Subcutaneous adipose tissue (tissue), 4 donors: ENCODE measurements around the gene NUDT17. TPM values are rescaled to one million over a fixed set of nuclear protein-coding genes. Genes with fewer than 3 reads are reported as not detected.

Source experiments
- total RNA-seq, 4 donors: library from RNA; depleted of rRNA; stranded (reverse); fragments of >200 nt; gene quantifications; one replicate each; pipeline ENCODE4 v1.1.0, GENCODE V29; 2016
- TF ChIP-seq, protein P1 (sequence below): fragments of 450-650 bp; IDR thresholded peaks from one replicate; pipeline ENCODE4 v1.5.1; 2016; ENCODE audit warnings: low read depth, mild to moderate bottlenecking, control low read depth, antibody characterized with exemption, moderate library complexity

Gene NUDT17, protein sequence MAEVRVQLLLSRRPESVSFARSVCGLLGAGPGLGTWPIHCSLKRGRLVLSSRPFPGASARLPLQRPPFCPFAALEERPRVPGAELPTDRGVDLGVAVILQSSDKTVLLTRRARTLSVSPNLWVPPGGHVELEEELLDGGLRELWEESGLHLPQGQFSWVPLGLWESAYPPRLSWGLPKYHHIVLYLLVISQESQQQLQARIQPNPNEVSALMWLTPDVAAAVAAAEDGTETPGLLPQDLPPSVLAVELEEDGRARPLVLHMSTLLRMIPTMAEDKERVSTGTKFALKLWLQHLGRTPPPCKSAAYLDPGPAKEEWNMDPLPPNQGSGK
- 1 to 10 TPM in 3 of 4 donors, under 1 TPM in 1; 0.75 to 4.6 (median 2.4) TPM for total RNA-seq

DNA sequence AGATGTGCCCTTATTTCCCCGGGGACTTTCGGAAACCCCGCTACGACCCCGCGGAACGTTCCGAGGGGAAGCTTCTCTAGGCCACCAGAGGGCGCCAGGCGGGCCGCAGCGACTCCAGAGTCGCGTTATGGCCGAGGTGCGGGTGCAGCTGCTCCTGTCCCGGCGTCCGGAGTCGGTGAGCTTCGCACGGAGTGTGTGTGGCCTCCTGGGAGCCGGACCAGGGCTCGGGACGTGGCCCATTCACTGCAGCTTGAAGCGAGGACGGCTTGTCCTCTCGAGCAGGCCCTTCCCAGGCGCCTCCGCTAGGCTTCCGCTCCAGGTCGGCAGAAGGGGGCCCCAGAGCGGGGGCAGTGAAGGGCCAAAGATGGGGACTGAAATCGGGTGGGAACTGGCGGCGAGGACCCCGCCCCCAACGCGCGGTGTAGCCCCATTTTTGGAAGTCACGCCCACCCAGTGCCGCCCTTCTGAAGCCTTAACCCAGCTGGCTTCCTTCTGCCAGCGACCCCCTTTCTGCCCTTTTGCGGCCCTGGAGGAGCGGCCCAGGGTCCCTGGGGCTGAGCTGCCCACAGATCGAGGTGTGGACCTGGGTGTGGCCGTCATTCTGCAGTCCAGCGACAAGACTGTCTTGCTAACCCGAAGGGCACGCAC is at the start of gene NUDT17:
Gene NUDT17 (plus strand): TSS at position 117 of the 648 bp plus-strand sequence. CDS start 11 bp downstream, at position 128.
- TF ChIP-seq, protein P1, sequence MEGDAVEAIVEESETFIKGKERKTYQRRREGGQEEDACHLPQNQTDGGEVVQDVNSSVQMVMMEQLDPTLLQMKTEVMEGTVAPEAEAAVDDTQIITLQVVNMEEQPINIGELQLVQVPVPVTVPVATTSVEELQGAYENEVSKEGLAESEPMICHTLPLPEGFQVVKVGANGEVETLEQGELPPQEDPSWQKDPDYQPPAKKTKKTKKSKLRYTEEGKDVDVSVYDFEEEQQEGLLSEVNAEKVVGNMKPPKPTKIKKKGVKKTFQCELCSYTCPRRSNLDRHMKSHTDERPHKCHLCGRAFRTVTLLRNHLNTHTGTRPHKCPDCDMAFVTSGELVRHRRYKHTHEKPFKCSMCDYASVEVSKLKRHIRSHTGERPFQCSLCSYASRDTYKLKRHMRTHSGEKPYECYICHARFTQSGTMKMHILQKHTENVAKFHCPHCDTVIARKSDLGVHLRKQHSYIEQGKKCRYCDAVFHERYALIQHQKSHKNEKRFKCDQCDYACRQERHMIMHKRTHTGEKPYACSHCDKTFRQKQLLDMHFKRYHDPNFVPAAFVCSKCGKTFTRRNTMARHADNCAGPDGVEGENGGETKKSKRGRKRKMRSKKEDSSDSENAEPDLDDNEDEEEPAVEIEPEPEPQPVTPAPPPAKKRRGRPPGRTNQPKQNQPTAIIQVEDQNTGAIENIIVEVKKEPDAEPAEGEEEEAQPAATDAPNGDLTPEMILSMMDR = no peak

DNA sequence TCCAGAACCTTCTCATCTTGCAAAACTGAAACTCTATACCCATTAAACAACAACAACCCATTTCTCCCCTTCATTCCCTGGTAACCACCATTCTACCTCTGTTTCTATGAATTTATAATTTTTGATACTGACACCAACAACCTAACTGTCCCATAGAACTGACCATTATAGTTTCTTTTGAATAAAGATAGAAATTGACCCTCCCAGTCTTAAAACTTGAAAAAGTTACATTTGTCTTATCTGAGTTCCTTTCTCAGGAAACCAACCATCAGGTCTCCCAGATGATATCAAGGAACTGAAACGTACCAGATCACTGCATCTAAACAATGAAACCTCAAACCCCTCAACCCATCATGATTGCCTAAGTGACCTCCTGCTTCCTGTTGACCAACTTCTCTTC is 48.7 kb upstream of the NUDT17 start:
- TF ChIP-seq, protein P1 = no peak

DNA sequence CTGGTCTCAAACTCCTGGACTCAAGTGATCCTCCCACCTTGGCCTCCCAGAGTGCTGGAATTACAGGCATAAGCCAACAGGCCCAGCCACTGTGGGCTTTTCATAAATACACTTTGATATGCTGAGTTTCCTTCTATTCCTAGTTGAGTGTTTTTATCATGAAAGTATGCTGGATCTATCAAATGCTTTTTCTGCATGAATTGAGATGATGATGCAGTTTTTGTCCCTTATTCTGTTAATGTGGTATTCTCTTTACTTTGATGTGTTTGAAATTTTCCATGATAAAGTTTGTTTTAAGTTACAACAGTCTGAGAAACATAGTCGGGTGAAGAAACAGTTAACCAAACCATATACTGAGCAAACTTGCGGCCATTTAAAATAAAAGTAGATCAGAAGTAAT is 45.6 kb upstream of the NUDT17 start:
- TF ChIP-seq, protein P1 = no peak

DNA sequence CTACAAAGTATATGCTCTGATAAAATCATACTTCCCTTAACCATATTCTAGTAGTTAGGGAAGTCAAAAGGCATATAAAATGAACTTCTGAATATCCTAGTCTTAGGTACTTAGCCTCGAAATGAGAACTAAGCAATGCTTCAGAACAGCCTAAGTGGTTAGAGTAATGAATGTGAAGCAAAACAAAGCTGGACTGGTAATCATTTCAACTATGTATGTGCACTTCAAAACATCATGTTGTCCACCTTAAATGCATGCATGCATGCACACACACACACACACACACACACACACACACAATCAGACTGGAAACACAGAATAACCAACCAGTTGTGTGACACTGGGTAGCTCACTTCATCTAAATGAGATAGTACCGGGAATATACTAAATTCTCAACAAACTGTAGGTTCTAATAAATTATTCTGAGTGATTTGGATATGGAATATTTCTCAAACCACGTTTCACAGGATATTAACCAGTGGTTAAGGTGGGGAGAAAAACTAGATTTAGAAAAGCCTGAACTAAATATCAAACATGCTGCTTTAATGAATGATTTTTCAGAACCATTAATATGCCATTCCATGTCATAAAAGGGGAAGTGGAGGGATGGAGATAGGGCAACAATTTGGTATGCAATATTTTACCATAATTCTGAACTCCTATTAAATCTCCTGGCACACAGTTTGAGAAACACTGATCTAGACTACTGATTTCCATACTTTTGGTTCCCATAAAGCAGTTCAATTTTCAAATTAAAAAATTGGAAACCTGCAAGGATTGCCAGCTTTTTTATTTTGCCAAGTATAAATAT is 41.0 kb upstream of the NUDT17 start:
- TF ChIP-seq, protein P1 = no peak

DNA sequence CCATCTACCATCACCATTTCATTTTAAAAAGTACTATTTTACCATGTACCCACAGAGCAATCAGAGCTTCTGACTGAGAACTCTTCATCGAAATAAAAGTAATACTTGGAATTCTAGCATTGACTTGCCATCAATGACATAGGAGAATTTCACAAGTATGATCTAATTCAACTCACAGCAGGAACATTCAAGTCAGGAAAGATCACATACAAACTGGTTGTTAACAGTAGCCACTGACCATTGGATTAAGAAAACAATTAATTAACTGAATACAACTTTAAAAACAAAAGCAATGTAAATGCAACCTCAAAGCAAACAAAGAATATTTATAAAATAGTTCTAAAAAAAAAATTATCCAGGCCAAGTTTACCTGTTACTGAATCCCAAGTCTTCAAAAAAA is 40.4 kb upstream of the NUDT17 start:
- TF ChIP-seq, protein P1 = no peak

DNA sequence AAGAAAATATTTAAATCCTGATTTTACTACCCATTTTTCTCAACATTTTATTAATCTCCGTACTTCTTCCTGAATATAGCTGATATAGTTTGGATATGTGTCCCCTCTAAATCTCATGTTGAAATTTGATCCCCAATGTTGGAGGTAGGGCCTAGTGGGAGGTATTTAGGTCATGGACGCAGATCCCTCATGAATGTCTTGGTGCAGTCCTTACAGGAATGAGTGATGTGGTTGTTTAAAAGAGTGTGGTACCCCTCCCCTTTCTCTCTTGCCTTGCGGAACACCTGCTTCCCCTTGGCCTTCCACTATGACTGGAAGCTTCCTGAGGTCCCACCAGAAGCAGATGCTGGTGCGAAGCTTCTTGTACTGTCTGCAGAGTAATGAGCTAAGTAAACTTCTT is 39.0 kb upstream of the NUDT17 start:
- TF ChIP-seq, protein P1 = no peak

DNA sequence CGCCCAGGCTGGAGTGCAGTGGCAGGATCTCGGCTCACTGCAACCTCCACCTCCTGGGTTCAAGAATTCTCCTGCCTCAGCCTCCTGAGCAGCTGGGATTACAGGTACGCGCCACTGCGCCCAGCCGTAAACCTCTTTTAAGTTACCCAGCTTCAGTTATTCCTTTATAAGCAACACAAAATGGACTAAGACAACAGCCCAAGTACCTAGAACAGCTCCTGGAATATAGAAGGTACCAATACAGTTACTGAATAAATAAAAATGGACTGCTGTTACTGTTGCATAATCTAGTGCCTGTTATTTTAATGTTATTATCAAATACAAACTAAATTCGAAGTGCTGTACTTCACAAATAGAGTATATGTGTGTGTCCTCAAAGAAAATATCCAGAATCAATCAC is 38.6 kb upstream of the NUDT17 start:
- TF ChIP-seq, protein P1 = no peak
